RWPE1 (cell line): ENCODE measurements around the gene TRNP1.

Experiments used
- CTCF ChIA-PET: fragments of 350-600 bp; sonication (Branson Sonifier 250); formaldehyde crosslinking; extraction: SDS; loops from one replicate; lab custom pipeline; 2021; lab: Yijun Ruan, JAX
- POLR2A ChIA-PET: fragments of 400-600 bp; formaldehyde crosslinking; extraction: SDS; loops from one replicate; lab custom pipeline; 2020; ENCODE audit warnings: antibody characterized with exemption; ENCODE audit not compliant: low non-redundant PET; lab: Yijun Ruan, JAX
- DNase-seq: peaks from one replicate; pipeline ENCODE4 v3.0.0; 2012; ENCODE audit warnings: low spot score
- H3K27ac ChIP-seq: fragments of 450-650 bp; 2 replicates; pipeline ENCODE4 v1.5.1; 2017
- TF ChIP-seq, protein P1 (sequence below): fragments of 450-650 bp; conservative IDR thresholded peaks from 2 replicates; pipeline ENCODE4 v1.5.1; 2017; ENCODE audit warnings: low read depth, mild to moderate bottlenecking

Gene TRNP1

DNA sequence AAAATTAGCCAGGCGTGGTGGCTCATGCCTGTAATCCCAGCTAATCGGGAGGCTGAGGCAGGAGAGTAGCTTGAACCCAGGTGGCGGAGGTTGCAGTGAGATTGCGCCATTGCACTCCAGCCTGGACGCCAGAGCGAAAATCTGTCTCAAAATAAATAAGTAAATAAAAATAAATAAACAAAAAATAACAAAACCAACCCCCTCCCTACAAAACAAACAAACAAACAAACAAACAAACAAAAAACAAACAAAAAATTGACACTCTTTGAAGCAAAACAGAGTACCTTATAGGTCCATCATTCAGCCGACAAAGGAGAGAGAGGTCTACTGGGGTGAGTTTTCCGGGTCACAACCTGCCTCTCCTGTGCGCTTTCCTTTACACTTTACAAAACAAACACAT lies 27.9 kb upstream of the TRNP1 start:
- no peak for DNase-seq
- H3K27ac ChIP-seq, result no peak overlapping the region
- ChIA-PET POLR2A (no interaction called here), CTCF (interaction anchor here (0.5 to 1.3 kb wide), 5 partner anchors 55 to 336 kb away, joined by 3 to 6 read pairs (median 5); no protein-coding TSS in a partner anchor)
- TF ChIP-seq, protein P1, sequence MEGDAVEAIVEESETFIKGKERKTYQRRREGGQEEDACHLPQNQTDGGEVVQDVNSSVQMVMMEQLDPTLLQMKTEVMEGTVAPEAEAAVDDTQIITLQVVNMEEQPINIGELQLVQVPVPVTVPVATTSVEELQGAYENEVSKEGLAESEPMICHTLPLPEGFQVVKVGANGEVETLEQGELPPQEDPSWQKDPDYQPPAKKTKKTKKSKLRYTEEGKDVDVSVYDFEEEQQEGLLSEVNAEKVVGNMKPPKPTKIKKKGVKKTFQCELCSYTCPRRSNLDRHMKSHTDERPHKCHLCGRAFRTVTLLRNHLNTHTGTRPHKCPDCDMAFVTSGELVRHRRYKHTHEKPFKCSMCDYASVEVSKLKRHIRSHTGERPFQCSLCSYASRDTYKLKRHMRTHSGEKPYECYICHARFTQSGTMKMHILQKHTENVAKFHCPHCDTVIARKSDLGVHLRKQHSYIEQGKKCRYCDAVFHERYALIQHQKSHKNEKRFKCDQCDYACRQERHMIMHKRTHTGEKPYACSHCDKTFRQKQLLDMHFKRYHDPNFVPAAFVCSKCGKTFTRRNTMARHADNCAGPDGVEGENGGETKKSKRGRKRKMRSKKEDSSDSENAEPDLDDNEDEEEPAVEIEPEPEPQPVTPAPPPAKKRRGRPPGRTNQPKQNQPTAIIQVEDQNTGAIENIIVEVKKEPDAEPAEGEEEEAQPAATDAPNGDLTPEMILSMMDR, result no peak

- POLR2A ChIA-PET, result no interaction called here
- no peak for DNase-seq
- TF ChIP-seq, protein P1, result no peak
- CTCF ChIA-PET, result no interaction called here
- peak overlapping the region; percentile 52 for H3K27ac ChIP-seq
Measured at GRCh38 chr1:26970810-26971209, 22.7 kb upstream of the TRNP1 start.

DNA sequence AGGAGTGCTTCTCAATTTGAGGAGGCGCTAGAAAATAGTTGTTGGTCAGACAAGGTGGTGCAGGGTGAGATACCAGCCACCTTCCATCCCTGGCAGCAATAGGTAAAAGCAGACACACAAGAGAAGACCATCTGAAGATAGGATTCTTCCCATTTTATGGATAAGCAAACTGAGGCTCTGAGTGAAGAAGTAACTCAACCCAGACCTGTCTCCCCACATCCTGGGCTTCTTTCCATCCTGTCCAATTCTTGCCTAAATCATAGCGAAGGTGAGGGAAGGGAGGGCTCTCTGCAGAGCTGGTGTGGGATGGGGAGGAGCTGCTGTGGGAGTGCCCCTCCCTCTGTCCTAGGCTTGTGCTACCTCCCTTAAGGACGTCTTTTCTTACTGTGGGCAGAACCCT lies 21.9 kb upstream of the TRNP1 start:
- POLR2A ChIA-PET, result no interaction called here
- H3K27ac ChIP-seq, result no peak overlapping the region
- no peak for DNase-seq
- CTCF ChIA-PET, result interaction anchor here (0.5 to 0.6 kb wide), 2 partner anchors 73 to 1069 kb away, joined by 3 to 5 read pairs; no protein-coding TSS in a partner anchor
- TF ChIP-seq, protein P1, result no peak

- TF ChIP-seq, protein P1, result no peak
- CTCF ChIA-PET, result interaction anchor here (0.6 kb wide), 1 partner anchor 1069 kb away, joined by 3 read pairs; no protein-coding TSS in a partner anchor
- POLR2A ChIA-PET, result no interaction called here
- no peak for DNase-seq
- H3K27ac ChIP-seq, result no peak overlapping the region
Measured at GRCh38 chr1:26972390-26972789, 21.1 kb upstream of the TRNP1 start.

DNA sequence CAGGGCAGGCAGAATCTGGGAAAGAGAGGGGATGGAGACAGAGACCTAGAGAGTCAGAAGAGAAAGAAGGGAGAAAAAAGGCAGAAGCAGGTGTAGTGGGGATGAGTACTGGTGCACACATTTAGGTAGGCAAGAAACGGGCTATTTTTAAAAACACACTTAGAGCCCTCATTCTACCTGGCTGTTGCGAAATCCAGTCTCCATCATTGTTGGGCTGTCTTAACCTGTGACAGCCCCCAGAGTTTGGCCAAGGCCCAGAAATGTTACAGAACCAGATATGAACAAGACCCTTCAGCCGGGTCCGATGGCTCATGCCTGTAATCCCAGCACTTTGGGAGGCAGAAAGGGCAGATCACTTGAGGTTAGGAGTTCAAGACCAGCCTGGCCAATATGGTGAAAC lies 20.7 kb upstream of the TRNP1 start:
- POLR2A ChIA-PET, result no interaction called here
- no peak overlapping the region for H3K27ac ChIP-seq
- TF ChIP-seq, protein P1, result no peak
- CTCF ChIA-PET, result no interaction called here
- DNase-seq, result no peak

- no peak for DNase-seq
- POLR2A ChIA-PET, result no interaction called here
- no peak overlapping the region for H3K27ac ChIP-seq
- CTCF ChIA-PET, result interaction anchor here (0.8 to 1.0 kb wide), 2 partner anchors 12 to 56 kb away, joined by 3 read pairs; no protein-coding TSS in a partner anchor
- TF ChIP-seq, protein P1, result no peak
Measured at GRCh38 chr1:26976621-26977510, 16.6 kb upstream of the TRNP1 start.
